BJ (cell line): ENCODE data around the gene PPP1R14C. TPM values are rescaled to one million over a fixed set of nuclear protein-coding genes. Genes with fewer than 3 reads are reported as not detected.

Source experiments
- CTCF ChIA-PET: fragments of 350-600 bp; formaldehyde crosslinking; extraction: SDS; loops from one replicate; lab custom pipeline; 2021; ENCODE audit warnings: antibody characterized with exemption, inconsistent platforms; lab: Yijun Ruan, JAX
- POLR2A ChIA-PET: fragments of 300-600 bp; sonication (Branson Sonifier 250); formaldehyde crosslinking; extraction: SDS; loops from one replicate; lab custom pipeline; 2021; ENCODE audit warnings: antibody characterized with exemption; lab: Charles Lee
- DNase-seq: peaks from one replicate; pipeline ENCODE4 v3.0.0-alpha.2; 2011; ENCODE audit warnings: low read depth
- H3K27me3 ChIP-seq: 2 replicates; pipeline ENCODE4 v1.6.0; 2011; ENCODE audit warnings: low read length; ENCODE audit not compliant: control insufficient read depth, insufficient read depth
- H3K36me3 ChIP-seq: 2 replicates; pipeline ENCODE4 v1.5.1; 2011; ENCODE audit warnings: low read length; ENCODE audit not compliant: control insufficient read depth, insufficient read depth
- H3K4me3 ChIP-seq: 2 replicates; pipeline ENCODE4 v1.5.1; 2011; ENCODE audit warnings: low read depth, mild to moderate bottlenecking, control low read depth, low read length
- polyA plus RNA-seq: library from polyadenylated mRNA; depleted of rRNA; stranded (reverse); fragments of >200 nt; gene quantifications from 2 replicates; pipeline ENCODE4 v1.2.3, GENCODE V29; 2011
- TF ChIP-seq, protein P1 (sequence below): IDR thresholded peaks from 2 replicates; pipeline ENCODE4 v1.5.1; 2011; ENCODE audit warnings: low read depth, mild to moderate bottlenecking, control low read depth, inconsistent platforms, low read length, moderate library complexity; ENCODE audit not compliant: insufficient read depth

Gene PPP1R14C
- polyA plus RNA-seq, 1 experiment = 0.05 TPM

- ChIA-PET POLR2A (no interaction called here), CTCF (no interaction called here)
- TF ChIP-seq, protein P1, sequence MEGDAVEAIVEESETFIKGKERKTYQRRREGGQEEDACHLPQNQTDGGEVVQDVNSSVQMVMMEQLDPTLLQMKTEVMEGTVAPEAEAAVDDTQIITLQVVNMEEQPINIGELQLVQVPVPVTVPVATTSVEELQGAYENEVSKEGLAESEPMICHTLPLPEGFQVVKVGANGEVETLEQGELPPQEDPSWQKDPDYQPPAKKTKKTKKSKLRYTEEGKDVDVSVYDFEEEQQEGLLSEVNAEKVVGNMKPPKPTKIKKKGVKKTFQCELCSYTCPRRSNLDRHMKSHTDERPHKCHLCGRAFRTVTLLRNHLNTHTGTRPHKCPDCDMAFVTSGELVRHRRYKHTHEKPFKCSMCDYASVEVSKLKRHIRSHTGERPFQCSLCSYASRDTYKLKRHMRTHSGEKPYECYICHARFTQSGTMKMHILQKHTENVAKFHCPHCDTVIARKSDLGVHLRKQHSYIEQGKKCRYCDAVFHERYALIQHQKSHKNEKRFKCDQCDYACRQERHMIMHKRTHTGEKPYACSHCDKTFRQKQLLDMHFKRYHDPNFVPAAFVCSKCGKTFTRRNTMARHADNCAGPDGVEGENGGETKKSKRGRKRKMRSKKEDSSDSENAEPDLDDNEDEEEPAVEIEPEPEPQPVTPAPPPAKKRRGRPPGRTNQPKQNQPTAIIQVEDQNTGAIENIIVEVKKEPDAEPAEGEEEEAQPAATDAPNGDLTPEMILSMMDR = no peak
- no peak for DNase-seq
- H3K27me3 ChIP-seq = peaks cover 27% of the 10 kb centered on the region
- no peak overlapping the region for H3K4me3 ChIP-seq
- H3K36me3 ChIP-seq = no peaks in the 10 kb centered on the region
Measured at GRCh38 chr6:150146436-150146835, 3.6 kb downstream of the PPP1R14C start.

- H3K36me3 ChIP-seq = no peaks in the 10 kb centered on the region
- H3K27me3 ChIP-seq = peaks cover 14% of the 10 kb centered on the region
- CTCF ChIA-PET = no interaction called here
- POLR2A ChIA-PET = no interaction called here
- no peak overlapping the region for H3K4me3 ChIP-seq
- TF ChIP-seq, protein P1 = no peak
- DNase-seq = no peak
Measured at GRCh38 chr6:150149146-150149545, 6.3 kb downstream of the PPP1R14C start.

DNA sequence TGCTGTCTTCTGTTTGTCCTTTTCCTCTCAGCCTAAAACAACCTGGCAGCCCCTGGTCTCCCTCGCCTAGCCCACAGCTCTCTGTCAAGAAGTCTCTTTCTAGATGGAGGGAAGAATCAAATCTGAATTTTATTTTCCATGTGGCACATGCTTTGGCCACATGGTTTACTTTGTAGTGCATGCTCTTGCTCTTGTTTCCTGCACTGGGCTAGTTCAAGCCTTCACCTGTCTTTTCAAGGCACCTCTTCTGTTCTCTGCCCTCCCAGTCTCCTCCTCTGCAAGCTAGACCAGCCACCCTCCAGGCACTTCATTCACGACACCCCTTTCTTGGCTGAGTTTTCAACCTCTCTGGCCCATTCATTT is 7.6 kb downstream of the PPP1R14C start:
- DNase-seq = no peak
- Histone ChIP-seq H3K4me3 (no peak overlapping the region), H3K36me3 (no peaks in the 10 kb centered on the region), H3K27me3 (peaks cover 10% of the 10 kb centered on the region)
- TF ChIP-seq, protein P1 = no peak
- ChIA-PET POLR2A (no interaction called here), CTCF (no interaction called here)

DNA sequence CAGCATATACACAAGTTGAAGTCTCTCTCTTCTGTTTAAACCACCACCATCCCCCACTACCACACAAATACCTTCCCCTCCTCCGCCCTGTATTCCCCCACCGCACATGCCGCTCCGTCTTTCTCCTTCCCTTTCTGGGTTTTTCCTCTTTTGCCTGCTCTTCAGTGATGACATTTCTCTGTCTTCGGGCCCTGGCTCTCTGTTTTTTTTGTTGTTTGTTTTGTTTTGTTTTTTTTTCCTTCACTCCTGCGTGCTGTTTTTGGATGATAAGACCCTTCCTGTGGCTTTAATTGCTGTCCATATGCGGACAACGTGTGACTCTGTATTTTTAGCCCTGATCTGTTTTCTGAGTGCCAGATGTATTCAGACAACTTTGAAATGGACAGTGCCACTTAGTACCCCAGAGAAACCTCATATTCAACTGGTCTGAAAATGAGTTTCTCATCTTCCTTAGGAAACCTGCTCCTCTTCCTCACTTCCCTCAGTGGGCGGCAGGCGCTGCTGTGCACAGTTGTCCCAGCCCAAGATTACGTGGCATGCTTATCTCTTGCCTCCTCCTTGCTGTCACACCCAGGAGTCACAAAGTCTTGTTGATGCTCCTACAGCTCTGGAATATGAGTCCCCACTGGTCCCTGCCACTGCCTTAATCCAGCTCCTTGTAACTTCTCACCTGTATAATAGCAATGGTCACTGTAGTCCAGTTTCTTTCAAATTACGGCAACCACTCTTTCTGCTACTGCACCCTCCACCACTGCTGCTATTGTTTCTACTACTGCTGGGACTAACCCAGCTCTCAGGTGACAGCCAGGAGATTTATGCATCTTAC is 8.2 kb downstream of the PPP1R14C start:
- ChIA-PET POLR2A (no interaction called here), CTCF (interaction anchor here (0.7 kb wide), 1 partner anchor 10 kb away, joined by 3 read pairs; no protein-coding TSS in a partner anchor)
- H3K27me3 ChIP-seq = peaks cover 10% of the 10 kb centered on the region
- H3K4me3 ChIP-seq = no peak overlapping the region
- H3K36me3 ChIP-seq = no peaks in the 10 kb centered on the region
- TF ChIP-seq, protein P1 = no peak
- no peak for DNase-seq

GRCh38 chr6:150152891-150153876 is 10.3 kb downstream of the PPP1R14C start:
- Histone ChIP-seq H3K27me3 (peaks cover 9% of the 10 kb centered on the region), H3K4me3 (no peak overlapping the region), H3K36me3 (no peaks in the 10 kb centered on the region)
- ChIA-PET POLR2A (no interaction called here), CTCF (interaction anchor here (0.9 kb wide), 1 partner anchor 10 kb away, joined by 3 read pairs; no protein-coding TSS in a partner anchor)
- DNase-seq = no peak
- TF ChIP-seq, protein P1 = no peak
